ENCODE results near the gene TAF6.
"Not testable (repeated sequence)": the region's sequence is repeated elsewhere in the genome, so short reads cannot be mapped to it uniquely, and the experiment has no call there.

TAF6 gene

DNA sequence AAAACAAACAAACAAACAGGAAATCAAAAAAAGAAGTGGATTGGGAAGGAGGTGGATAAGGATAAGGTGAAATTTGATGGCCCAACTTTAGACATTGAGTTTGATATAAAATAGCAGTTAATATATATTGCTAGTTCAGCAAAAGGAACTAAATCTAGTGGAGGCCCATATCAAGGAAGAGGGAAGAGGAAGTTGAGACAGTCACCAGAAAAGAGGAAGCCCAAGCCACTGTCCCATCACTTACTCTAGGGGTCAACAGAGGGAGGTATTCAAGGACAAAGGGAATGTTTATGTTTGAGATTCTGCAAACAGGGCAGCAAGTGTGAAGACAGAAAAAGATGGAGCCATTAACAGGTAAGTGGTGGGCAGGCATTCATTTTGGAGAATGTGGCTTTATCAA is 33.2 kb upstream of the TAF6 start:
- no peak for DNase-seq

DNA sequence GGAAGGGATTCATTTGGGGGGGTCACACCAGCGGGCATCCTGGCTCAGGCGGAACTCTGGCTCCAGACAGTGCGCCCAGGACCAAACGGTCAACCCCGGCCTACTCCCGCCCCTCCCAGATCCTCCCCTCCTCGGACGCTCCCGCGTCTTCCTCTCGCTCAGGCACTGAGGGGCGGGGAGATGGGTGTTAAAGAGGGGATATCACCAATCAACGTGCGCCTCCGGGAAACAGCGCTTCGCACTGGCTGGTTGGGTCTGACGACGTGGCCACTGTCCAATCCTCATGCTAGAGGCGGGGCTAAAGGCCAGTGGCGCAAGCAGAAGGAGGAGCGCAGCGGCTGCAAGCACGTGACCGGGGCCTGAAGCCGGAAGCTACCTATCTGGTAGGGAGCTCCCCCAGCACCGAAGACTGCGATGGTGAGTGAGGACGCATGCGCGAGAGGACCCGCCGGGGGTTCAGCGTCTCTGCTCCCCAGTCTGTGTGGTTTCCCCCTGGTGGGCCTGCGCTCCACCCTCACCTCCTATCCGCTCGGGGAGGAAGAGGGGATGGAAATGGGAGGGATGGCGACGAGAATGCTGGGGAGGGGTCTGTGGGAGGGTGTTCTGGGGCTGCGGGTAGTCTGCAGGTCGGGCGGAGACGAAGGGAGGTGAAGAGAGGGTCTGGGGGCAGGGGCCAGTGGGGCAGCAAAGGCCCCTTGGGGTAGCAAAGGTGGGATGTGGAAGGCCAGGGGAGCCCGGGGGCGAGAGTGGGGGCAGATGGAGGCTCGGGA is 29.6 kb upstream of the TAF6 start, which contains the start of gene LAMTOR4:
Gene LAMTOR4, plus strand, starts transcription at position 360 of the 770 bp plus-strand sequence. Its CDS starts 55 bp downstream, at position 415.
- peak; percentile 100 for DNase-seq

DNA sequence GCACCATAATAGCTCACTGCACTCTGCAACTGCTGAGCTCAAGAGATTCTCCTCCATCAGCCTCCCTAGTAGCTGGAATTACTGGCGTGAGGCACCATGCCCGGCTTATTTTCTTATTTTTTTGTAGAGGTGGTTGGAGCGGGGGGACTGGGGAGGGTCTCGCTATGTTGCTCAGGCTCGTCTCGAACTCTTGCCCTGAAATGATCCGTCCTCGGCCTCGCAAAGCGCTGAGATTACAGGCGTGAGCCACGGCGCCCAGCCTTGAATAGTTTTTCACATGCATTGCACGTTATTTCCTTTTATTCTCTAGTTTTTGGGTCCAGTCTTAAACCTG is 29.0 kb upstream of the TAF6 start:
- DNase-seq = no peak

DNA sequence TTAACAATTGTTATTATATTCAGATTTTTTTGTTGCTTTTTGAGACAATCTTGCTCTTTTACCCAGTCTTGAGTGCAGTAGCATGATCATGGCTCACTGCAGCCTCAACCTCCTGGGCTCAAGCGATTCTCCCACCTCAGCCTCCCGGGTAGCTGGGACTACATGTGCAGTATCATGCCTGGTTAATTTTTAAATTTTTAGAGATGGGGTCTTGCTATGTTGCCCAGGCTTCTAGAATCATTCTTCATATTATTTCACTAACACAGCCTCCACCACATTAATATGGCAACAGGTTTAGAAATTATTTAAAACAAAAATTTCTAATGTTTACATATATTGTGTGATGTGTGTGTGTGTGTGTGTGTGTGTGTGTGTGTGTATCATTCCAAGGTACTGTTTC is 28.1 kb upstream of the TAF6 start:
- DNase-seq = no peak

DNA sequence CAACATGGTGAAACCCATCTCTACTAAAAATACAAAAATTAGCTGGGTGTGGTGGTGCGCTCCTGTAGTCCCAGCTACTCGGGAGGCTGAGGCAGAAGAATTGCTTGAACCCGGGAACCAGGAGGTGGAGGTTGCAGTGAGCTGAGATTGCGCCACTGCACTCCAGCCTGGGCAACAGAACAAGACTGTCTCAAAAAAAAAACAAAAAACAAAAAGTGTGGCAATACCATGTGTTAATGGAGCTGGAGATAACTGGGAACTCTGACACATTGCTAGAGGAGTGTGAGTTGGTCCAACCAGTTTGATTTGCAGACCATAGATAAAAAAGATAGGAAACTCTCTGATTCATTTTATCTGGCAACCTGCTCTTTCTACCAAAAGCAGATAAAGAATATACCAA is 27.2 kb upstream of the TAF6 start:
- not testable (repeated sequence) for DNase-seq

DNA sequence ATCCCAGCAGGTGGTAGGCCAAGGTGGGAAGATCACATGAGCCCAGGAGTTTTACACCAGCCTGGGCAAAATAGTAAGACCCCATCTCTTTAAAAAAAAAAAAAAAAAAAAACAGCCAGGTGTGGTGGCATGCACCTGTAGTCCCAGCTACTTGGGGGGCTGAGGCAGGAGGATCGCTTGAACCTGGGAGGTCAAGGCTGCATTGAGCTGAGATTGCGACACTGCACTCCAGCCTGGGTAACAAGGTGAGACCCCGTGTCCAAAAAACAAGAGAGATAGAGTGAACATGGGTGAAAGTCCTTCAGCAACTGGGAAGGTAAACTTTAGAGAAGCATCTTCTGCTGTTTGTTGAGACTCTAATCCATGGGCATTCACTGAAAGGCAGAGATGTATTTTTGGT is 23.3 kb upstream of the TAF6 start:
- DNase-seq = no peak

DNA sequence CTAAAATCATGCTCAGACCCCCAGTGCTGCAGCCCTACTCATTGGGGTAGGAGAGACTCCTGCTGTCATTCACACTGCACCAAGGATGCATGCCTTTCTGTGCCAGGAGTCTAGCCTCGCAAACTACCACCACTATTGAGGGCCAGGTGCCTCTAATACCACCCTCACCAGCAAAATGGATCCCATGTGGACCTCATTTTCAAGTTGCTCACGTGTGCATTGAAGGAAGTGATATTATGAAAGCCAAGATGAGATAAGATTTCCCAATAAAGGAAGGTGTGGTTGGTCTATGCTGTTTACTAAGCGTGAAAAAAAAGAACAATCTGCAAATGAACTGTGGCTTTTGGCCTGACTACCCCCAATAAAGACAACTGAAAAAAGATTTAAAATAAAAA is 22.4 kb upstream of the TAF6 start:
- no peak for DNase-seq

DNA sequence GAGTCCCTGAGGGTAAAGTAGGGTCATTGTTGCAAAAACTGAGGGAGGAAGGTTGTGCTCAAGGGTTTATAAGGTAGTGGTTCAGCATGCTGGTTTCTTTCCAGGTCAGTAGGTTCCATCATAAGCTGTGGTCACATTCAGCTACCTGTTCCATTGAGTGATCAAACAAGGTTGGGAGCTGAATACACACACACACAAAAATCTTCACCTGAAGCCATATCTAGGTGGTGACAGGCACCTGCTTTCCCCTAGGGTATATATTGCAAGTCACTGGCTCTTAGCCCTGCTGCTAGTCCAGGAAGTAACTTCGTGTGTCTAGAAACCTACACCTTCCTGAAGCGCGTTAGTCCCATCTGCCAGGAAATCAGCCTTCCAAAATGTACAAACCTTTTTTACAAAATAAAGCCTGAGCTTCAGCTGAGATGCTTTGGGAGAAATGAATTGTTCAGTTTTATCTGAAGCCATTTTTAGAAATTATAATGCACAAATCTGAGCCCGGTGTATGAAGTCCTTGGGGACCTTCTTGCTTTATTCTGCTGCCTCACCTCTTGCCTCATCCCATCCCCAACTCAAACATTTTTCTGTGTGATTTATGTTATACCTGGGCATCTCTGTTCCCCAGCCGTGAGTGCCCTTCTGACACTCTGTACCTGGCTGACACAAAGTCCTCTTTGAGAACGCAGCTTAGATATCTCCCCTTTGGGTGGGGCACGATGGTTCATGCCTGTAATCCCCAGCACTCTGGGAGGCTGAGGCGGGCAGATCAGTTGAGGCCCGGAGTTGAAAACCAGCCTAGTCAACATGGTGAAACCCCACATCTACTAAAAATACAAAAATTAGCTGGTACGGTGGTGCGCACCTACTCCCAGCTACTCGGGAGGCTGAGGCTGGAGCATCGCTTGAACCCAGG is 18.9 kb upstream of the TAF6 start:
- peak; percentile 53 for DNase-seq

DNA sequence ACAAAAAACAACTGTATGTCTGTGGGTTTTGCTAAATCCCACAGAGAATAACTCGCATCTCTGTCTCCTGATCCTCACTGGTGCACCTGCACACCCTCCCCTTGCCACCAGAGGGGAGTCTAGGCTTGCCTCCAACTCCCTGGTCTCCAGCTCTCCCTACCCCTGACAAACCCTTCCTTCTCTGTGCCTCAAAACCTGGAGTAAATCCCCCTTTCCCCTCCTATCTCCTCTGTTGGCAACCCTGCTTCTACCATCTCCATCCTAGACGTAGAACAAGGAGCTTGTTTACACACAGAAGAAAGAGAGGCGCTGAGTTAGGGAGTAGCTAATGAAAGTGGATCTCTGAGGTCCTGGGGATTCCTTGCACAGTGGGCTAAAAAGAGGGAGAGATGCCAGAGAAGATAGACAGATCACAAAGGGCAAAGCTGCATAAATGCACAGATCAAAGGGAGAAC is 13.6 kb upstream of the TAF6 start:
- peak; percentile 76 for DNase-seq

DNA sequence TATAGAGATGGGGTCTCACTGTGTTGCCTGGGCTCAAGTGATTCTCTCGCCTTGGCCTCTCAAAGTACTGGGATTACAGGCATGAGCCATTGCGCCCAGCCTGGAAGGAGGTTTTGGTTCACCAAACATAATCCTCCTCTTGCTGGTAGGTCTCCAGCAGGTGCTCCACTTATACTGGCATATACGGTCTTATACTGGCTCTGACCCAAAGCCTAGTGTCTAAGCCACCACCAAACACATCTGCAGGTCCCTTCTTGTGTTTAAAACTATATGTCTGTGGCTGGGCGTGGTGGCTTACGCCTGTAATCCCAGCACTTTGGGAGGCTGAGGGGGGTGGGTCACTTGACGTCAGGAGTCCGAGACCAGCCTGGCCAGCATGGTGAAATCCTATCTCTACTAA is 13.0 kb upstream of the TAF6 start:
- no peak for DNase-seq

DNA sequence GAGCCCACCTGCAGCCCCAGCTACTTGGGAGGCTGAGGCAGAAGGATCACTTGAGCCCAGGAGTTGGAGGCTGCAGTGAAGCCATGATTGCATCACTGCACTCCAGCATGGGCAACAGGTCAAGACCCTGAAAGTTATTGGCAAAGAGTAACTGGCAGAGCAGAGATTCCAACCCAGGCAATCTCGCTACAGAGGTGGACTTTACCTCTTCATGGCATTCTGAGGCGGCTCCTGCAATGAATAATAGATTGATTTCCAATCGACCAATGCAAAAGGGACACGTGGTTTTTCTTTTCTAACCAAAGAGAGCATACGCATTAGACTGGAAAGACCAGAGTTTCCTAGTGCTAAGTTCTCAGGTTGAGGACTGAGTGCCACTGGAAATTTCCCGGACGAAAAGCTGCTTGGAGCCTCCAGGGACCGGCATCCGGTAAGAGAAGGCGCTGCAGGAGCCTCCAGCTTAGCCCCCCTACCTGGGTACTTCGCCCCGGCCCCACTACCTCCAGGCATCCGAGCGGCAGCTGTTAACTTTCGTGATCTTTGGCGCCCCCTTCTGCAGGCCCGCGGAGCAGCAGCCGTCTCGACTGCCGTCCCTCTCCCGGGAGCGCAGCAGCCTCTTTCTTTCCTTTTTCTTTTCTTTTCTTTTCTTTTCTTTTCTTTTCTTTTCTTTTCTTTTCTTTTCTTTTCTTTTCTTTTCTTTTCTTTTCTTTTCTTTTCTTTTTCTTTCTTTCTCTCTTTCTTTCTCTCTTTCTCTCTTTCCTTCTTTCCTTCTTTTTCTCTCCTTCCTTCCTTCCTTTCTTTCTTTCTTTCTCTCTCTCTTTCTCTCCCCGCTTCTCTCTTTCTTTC is 11.7 kb upstream of the TAF6 start:
- DNase-seq = peak; percentile 92

DNA sequence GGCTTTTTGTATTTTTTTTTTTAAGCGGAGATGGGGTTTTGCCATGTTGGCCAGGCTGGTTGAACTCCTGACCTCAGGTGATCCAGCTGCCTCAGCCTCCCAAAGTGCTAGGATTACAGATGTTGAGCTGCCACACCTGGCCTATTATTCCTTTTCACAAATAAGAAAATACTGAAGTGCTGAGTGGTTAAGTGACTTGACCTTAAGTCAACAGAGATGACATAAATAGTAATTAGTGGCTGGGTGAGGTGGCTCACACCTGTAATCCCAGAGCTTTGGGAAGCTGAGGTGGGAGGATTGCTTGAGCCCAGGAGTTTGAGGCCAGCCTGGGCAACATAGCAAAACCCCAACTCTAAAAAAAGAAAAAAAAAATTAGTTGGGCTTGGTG is 11.1 kb upstream of the TAF6 start:
- peak; percentile 93 for DNase-seq

DNA sequence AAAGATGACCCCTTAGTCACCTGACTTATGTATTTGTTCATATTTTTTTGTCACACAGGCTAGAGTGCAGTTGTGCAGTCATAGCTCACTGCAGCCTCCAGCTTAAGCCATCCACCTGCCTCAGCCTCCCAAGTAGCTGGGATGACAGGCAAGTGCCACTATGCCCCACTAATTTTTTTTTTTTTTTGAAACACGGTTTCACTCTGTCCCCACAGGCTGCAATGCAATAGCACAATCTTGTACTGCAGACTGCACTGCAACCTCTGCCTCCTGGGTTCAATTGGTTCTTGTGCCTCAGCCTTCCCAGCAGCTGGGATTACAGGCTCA is 9.4 kb upstream of the TAF6 start:
- DNase-seq = no peak

DNA sequence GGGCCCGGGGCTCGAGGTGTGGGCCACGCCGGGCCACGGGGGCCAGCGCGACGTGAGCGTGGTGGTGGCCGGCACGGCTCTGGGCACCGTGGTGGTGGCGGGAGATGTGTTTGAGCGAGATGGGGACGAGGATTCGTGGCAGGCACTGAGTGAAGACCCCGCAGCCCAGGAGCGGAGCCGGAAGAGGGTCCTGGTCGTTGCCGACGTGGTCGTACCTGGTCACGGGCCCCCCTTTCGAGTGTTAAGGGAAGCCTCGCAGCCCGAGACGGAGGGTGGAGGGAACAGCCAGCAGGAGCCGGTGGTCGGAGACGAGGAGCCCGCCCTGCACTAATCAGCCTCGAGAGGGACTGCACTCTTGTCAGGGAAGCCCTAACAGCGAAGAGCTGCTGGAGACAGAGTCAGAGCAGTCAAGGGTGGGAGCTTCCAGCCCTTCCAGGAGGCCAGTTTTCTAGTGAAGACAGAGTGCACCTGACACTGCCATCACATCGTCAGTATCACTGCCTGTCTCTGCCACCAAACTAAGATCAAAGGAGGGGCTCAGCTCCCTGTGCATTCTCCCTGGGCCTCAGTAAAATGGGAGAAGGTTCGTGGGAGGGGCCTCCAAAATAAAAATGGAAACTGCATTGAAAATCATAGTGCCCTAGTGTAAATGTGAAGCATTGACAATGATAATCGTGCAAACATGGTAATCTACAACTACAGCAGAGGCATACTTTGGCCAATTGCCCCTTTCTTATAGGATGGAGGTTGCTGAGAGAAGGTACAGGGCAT is 8.9 kb upstream of the TAF6 start:
- DNase-seq = peak; percentile 52

DNA sequence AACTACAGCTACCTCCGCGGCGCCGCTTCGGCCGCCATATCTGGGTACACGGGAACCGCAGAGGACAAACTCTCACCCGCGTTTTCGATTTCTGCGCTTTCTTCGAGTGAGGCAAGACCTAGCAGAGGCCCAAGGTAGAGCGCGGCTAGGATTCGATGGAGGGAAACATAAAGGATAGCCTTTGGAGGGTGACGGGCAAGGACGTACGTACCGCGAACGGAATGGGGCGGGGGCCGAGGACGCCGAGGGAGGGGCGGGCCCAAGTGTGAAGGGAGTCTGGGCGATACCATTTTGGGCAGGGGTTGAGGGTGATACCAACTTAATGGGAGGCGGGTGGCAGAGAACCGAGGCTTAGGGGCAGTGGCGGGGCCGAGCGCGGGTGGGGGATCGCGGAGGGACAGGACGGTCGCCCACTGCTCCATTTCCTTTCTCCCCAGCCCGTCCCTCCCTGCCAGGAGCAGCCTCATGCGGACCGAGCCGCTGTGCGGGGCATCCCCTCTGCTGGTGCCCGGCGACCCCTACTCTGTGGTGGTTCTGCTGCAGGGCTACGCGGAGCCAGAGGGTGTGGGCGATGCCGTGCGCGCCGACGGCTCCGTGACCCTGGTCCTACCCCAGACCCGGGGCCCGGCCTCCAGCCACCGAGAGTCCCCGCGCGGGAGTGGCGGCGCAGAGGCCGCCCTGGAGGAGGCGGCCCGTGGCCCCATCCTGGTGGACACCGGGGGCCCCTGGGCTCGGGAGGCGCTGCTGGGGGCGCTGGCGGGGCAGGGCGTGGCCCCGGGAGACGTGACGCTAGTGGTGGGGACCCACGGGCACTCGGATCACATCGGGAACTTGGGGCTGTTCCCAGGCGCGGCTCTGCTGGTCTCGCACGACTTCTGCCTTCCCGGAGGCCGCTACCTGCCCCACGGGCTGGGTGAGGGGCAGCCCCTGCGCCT is 8.0 kb upstream of the TAF6 start, which contains the start of gene MBLAC1:
Gene MBLAC1, plus strand, starts transcription at position 37 of the 935 bp plus-strand sequence. Its CDS starts 429 bp downstream, at position 466.
- peak; percentile 96 for DNase-seq

DNA sequence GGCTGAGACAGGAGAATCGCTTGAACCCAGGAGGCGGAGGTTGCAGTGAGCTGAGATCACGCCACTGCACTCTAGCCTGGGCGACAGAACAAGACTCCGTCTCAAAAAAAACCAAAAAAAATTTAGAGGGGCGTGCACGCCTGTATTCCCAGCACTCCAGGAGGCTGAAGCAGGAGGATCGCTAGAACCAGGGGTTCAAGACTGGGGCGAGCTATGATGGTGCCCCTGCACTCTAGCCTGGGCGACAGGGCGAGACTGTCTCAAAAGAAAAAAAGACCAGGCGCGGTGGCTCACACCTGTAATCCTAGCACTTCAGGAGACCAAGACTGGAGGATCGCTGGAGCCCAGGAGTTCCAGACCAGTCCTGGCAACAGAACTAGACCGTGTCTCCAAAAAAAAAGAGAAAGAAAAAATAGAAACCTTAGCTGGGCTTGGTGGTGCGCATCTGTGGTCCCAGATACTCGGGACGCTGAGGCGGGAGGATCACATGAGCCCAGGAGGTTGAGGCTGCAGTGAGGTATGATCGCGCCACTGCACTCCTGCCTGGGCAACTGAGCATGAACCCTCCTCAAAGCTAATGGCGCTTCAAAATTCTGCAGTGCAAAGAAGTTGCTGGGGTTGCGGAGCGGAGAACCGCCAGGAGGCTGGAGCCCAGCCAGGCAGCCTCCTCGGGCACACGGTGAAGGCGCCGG is 7.2 kb upstream of the TAF6 start:
- DNase-seq = peak; percentile 65

DNA sequence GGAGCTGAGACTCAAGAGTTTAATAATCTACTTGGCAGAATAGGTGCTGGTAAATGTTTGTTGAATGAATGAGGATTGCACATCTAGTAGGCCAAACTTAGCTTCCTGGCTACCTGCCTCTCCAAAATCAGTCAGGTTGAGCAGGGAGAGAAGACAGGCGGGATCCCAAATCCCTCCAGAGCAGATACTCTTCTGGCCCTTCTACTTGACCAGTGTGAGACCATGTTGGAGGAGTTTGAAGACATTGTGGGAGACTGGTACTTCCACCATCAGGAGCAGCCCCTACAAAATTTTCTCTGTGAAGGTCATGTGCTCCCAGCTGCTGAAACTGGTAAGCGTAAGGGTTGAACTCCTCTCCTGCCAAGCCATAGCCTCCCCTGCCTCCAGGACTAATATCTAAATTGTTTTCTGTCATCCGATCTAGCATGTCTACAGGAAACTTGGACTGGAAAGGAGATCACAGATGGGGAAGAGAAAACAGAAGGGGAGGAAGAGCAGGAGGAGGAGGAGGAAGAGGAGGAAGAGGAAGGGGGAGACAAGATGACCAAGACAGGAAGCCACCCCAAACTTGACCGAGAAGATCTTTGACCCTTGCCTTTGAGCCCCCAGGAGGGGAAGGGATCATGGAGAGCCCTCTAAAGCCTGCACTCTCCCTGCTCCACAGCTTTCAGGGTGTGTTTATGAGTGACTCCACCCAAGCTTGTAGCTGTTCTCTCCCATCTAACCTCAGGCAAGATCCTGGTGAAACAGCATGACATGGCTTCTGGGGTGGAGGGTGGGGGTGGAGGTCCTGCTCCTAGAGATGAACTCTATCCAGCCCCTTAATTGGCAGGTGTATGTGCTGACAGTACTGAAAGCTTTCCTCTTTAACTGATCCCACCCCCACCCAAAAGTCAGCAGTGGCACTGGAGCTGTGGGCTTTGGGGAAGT is 5.4 kb upstream of the TAF6 start:
- DNase-seq = no peak

DNA sequence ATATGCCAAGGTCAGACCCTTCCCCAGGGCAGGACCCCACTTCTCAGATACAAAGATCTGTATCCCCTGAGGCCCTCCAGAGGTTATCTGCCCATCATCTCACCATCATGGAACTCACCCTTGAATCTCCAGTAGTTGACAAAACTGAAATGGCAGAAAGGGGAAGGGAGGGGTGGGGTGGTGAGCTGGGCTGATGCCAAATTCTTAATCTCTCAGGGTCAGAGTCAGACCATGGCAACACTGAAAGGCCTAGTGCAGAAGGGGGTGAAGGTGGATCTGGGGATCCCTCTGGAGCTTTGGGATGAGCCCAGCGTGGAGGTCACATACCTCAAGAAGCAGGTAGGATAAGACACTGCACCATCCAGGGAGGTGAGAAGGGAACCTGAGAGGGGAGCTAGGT is 3.4 kb upstream of the TAF6 start:
- peak; percentile 48 for DNase-seq

DNA sequence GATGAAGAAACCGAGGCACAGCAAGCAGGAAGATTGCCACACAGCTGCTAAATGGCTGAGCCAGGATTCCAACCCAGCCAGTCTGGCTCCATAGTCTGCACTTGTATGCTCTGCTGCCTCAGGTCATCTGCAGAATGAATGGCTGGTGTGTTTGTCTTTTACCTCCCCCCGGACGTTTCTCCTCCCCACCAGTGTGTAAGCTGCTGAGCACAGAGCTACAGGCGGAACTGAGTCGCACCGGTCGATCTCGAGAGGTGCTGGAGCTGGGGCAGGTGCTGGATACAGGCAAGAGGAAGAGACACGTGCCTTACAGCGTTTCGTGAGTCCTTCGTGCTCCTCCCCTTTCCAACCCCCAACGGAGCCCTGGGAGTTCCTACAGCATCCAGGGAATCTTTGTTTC is 2.9 kb upstream of the TAF6 start:
- DNase-seq = peak; percentile 96

DNA sequence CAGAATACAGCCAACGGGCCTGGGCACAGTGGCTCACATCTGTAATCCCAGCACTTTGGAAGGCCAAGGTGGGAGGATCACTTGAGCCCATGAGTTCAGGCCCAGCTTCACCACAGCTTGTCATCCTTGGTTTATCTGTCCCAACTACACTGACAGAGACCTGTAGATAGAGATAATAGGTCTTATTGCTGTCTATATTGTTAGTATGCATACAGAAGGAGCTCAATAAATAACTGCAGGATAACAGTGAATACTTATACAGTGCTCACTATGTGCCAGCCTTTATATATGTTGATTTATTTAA is 1.5 kb upstream of the TAF6 start:
- DNase-seq = no peak

Measured in NCI-H69 (cell line).